Natural killer cell (primary cell): Measurements from ENCODE around the gene NGEF. TPM values are rescaled to one million over a fixed set of nuclear protein-coding genes. Genes with fewer than 3 reads are reported as not detected.

ENCODE experiments used
- ATAC-seq, 3 donors: fragments of 150-1000 bp in 2 of 3; fragments of 200-7000 bp in 1 of 3; cut with Tn5 transposase; 1 replicate in 1 of 3; 2 replicates in 2 of 3; pipeline ENCODE4 v1.10.0; 2021; ENCODE audit warnings: mild to moderate bottlenecking in 2 of 3, moderate library complexity in 2 of 3
- DNase-seq, 2 donors: peaks; one replicate each; pipeline versions ENCODE4 v3.0.0 to v3.0.0-alpha.2; 2013 to 2021; ENCODE audit warnings: mixed read lengths in 1 of 2
- H3K27ac ChIP-seq: one replicate; pipeline ENCODE4 v1.5.1; 2013; ENCODE audit warnings: mild to moderate bottlenecking, low read length
- H3K27me3 ChIP-seq: one replicate; pipeline ENCODE4 v1.6.1; 2013; ENCODE audit warnings: low read length; ENCODE audit not compliant: control insufficient read depth, insufficient read depth
- H3K36me3 ChIP-seq: one replicate; pipeline ENCODE4 v1.6.1; 2013; ENCODE audit warnings: low read length; ENCODE audit not compliant: control insufficient read depth, insufficient read depth
- H3K4me1 ChIP-seq: one replicate; pipeline ENCODE4 v1.6.1; 2013; ENCODE audit warnings: low read length; ENCODE audit not compliant: control insufficient read depth, insufficient read depth
- H3K4me3 ChIP-seq: one replicate; pipeline ENCODE4 v1.5.1; 2013; ENCODE audit warnings: low read length
- H3K9me3 ChIP-seq: one replicate; pipeline ENCODE4 v1.6.1; 2013; ENCODE audit warnings: low read length; ENCODE audit not compliant: control insufficient read depth, insufficient read depth
- H3K27ac Mint-ChIP-seq, 2 donors: one replicate each; pipeline ENCODE4 v1.8.0; 2022; ENCODE audit warnings: mild to moderate bottlenecking in 2 of 2, mixed read lengths in 2 of 2, moderate library complexity in 1 of 2
- H3K27me3 Mint-ChIP-seq, 2 donors: one replicate each; pipeline ENCODE4 v1.8.0; 2022; ENCODE audit warnings: low read depth in 2 of 2, mixed read lengths in 2 of 2
- H3K36me3 Mint-ChIP-seq: one replicate; pipeline ENCODE4 v1.8.0; 2022; ENCODE audit warnings: mixed read lengths
- H3K4me1 Mint-ChIP-seq, 2 donors: one replicate each; pipeline ENCODE4 v1.8.0; 2022; ENCODE audit warnings: mixed read lengths in 2 of 2
- H3K4me3 Mint-ChIP-seq: one replicate; pipeline ENCODE4 v1.8.0; 2022; ENCODE audit warnings: mild to moderate bottlenecking, moderate library complexity, mixed read lengths
- H3K9me3 Mint-ChIP-seq, 2 donors: one replicate each; pipeline ENCODE4 v1.8.0; 2022; ENCODE audit warnings: mixed read lengths in 2 of 2
- WGBS: methylation state at CpG from one replicate; pipeline ENCODE4 v1.1.7; 2013; ENCODE audit warnings: missing lambda C conversion rate; ENCODE audit not compliant: insufficient coverage; 5-methylcytosine and 5-hydroxymethylcytosine counted together
- intact Hi-C: fragments of 100-400 bp; cut with micrococcal nuclease; formaldehyde crosslinking; loops from one replicate; pipeline ENCODE4 v1.14.2; 2022
- total RNA-seq, 4 donors: library from RNA; stranded (reverse); fragments of 120-200 nt in 1 of 4; gene quantifications; one replicate each; pipeline versions ENCODE4 v1.2.3 to v1.2.4, GENCODE V29; 2013 to 2022
- TF ChIP-seq, protein P1 (sequence below): fragments of 200-600 bp; IDR thresholded peaks from one replicate; pipeline ENCODE4 v1.8.0; 2022; ENCODE audit warnings: antibody characterized with exemption

NGEF gene
- total RNA-seq, 3 donors from 2014 or later (not counting 1 experiment from before 2014, with no cell fraction given): not detected

DNA sequence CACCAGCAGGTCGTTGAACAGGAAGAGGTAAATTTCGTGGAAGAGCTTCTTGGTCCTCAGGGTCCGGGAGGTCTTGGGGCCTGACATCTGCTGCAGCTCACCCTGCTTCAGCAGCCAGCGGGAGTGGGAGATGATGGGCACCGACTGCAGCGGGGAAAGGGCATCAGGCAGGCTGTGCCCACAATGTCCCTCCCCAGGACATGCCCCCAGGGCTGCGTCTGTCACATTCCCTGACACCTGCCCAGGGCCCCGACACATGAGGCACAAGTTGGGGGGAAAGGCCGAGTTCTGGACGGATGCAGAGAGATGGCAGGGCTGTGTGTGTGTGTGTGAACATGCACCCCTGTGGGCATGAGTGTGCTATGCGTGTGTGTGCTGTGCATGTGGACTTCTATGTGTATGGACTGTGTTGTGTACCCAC lies 129.0 kb downstream of the NGEF start:
- WGBS: 84% methylated on average over 11 of the region's 11 CpGs
- Mint-ChIP-seq H3K4me1 (no peaks in the 10 kb centered on the region), H3K36me3 (no peaks in the 10 kb centered on the region), H3K9me3 (no peaks in the 10 kb centered on the region), H3K27me3 (no peaks in the 10 kb centered on the region), H3K4me3 (no peak overlapping the region), H3K27ac (no peak overlapping the region)
- Histone ChIP-seq H3K27me3 (no peaks in the 10 kb centered on the region), H3K4me1 (no peaks in the 10 kb centered on the region), H3K4me3 (no peak overlapping the region), H3K27ac (no peak overlapping the region), H3K36me3 (no peaks in the 10 kb centered on the region), H3K9me3 (no peaks in the 10 kb centered on the region)
- ATAC-seq (no peak), DNase-seq (no peak)
- intact Hi-C loops: no loop called here
- TF ChIP-seq, protein P1, sequence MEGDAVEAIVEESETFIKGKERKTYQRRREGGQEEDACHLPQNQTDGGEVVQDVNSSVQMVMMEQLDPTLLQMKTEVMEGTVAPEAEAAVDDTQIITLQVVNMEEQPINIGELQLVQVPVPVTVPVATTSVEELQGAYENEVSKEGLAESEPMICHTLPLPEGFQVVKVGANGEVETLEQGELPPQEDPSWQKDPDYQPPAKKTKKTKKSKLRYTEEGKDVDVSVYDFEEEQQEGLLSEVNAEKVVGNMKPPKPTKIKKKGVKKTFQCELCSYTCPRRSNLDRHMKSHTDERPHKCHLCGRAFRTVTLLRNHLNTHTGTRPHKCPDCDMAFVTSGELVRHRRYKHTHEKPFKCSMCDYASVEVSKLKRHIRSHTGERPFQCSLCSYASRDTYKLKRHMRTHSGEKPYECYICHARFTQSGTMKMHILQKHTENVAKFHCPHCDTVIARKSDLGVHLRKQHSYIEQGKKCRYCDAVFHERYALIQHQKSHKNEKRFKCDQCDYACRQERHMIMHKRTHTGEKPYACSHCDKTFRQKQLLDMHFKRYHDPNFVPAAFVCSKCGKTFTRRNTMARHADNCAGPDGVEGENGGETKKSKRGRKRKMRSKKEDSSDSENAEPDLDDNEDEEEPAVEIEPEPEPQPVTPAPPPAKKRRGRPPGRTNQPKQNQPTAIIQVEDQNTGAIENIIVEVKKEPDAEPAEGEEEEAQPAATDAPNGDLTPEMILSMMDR: no peak

DNA sequence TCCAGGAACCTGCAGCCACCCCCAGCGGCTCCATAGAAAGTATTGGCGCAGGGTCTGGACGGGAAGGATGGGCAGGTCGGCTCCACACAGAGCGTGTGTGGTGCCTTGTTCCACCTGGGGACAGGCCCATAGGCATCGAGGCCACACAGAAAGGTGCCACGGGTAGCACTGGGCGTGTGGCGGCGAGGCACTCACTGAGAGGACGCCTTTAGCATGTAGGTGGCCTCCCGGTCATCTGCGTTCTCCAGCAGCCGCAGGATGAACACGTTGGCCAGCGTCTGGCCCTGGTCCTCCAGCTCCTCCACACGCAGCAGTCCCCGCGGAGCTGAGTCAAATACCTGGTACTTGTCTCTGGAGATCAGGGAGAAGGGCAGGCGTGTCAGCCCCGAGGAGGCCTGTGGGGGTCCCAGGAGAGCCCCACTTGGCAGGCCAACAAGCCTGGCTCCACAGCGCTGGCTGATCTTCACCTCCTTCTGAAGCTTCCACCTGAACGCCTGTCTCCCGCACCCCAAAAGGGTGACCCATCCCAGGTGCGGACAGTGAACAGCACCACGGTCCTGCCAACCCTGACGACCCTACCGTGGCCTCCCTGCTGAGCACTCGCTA lies 129.8 kb downstream of the NGEF start:
- 93% methylated on average over 29 of the region's 29 CpGs for WGBS
- intact Hi-C loops: no loop called here
- ATAC-seq: no peak
- Histone ChIP-seq H3K9me3 (no peaks in the 10 kb centered on the region), H3K27ac (no peak overlapping the region), H3K4me1 (no peaks in the 10 kb centered on the region), H3K36me3 (no peaks in the 10 kb centered on the region), H3K4me3 (no peak overlapping the region), H3K27me3 (no peaks in the 10 kb centered on the region)
- Mint-ChIP-seq H3K36me3 (no peaks in the 10 kb centered on the region), H3K27me3 (no peaks in the 10 kb centered on the region), H3K4me1 (no peaks in the 10 kb centered on the region), H3K9me3 (no peaks in the 10 kb centered on the region), H3K4me3 (no peak overlapping the region), H3K27ac (no peak overlapping the region)
- no peak for DNase-seq
- TF ChIP-seq, protein P1: no peak

DNA sequence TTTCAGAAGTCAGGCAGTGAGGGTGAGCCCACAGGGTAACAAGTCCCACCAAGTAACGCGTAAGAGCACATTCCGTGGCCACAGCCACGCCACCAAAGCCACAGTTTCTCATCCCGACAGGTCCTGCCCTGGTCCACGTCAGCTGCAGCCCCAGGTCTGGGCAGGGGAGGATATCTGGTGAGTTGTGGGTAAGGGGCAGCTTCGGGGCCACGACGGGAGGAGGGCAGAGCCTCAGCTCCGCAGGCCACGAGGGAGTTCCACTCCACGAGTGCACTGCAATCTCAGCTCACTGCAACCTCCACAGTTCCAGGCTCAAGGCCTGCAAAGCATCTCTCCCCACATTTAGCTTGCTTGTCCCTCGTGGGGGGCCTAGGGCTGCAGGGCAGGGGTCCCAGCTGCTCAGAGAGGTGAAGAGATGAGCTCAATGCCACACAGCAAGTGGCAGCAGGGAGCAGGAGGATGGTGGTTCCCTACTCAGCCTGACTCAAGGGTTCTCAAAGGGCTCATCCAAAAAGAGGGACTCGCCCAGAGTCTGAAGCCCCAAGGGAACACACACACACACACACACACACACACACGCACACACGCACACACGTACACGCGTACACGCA lies 130.4 kb downstream of the NGEF start:
- Mint-ChIP-seq H3K36me3 (no peaks in the 10 kb centered on the region), H3K27me3 (no peaks in the 10 kb centered on the region), H3K27ac (no peak overlapping the region), H3K4me1 (no peaks in the 10 kb centered on the region), H3K4me3 (no peak overlapping the region), H3K9me3 (no peaks in the 10 kb centered on the region)
- no peaks in the 10 kb centered on the region for H3K36me3 ChIP-seq
- TF ChIP-seq, protein P1: no peak
- no peak overlapping the region for H3K27ac ChIP-seq
- no peak for ATAC-seq
- H3K4me1 ChIP-seq: no peaks in the 10 kb centered on the region
- no peaks in the 10 kb centered on the region for H3K9me3 ChIP-seq
- H3K27me3 ChIP-seq: no peaks in the 10 kb centered on the region
- DNase-seq: no peak
- H3K4me3 ChIP-seq: no peak overlapping the region
- intact Hi-C loops: no loop called here
- WGBS: 89% methylated on average over 20 of the region's 20 CpGs

DNA sequence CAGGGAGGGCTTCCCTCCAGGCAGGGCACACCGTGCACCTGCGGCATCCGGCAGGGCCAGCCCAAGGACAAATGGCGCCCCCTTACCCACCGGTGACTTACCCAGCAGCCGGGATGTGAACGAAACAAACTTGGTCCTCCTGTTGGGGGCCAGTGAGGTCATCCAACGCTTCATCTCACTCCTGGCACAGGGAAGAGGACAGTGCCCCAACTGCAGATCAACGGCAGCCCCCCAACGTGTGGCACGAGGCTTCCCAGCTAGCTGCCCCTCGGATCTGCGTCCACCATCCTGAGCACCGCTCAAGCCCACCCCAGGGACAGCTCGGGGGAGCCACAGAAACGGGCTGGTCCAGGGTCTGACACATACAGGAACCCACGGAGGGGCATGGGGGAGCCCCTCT lies 131.0 kb downstream of the NGEF start:
- WGBS: 93% methylated on average over 17 of the region's 17 CpGs
- Mint-ChIP-seq H3K27me3 (no peaks in the 10 kb centered on the region), H3K27ac (no peak overlapping the region), H3K4me1 (no peaks in the 10 kb centered on the region), H3K36me3 (no peaks in the 10 kb centered on the region), H3K4me3 (no peak overlapping the region), H3K9me3 (no peaks in the 10 kb centered on the region)
- DNase-seq (no peak), ATAC-seq (no peak)
- Histone ChIP-seq H3K9me3 (no peaks in the 10 kb centered on the region), H3K27me3 (peaks cover 1% of the 10 kb centered on the region), H3K4me3 (no peak overlapping the region), H3K36me3 (no peaks in the 10 kb centered on the region), H3K27ac (no peak overlapping the region), H3K4me1 (peaks cover under 1% of the 10 kb centered on the region)
- intact Hi-C loops: no loop called here
- TF ChIP-seq, protein P1: no peak
